Measurements from ENCODE around the gene POLR3B.

DNA sequence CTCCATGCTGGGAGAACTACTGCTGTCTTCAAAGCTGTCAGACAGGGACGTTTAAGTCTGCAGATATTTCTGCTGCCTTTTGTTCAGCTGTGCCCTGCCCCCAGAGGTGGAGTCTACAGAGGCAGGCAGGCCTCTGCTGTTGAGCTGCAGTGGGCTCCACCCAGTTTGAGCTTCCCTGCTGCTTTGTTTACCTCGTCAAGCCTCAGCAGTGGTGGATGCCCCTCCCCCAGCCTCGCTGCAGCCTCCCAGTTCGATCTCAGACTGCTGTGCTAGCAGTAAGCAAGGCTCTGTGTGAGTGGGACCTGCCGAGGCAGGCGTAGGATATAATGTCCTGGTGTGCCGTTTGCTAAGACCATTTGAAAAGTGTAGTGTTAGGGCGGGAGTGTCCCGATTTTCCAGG lies 193.9 kb downstream of the POLR3B start:
- TF ChIP-seq, protein P1, sequence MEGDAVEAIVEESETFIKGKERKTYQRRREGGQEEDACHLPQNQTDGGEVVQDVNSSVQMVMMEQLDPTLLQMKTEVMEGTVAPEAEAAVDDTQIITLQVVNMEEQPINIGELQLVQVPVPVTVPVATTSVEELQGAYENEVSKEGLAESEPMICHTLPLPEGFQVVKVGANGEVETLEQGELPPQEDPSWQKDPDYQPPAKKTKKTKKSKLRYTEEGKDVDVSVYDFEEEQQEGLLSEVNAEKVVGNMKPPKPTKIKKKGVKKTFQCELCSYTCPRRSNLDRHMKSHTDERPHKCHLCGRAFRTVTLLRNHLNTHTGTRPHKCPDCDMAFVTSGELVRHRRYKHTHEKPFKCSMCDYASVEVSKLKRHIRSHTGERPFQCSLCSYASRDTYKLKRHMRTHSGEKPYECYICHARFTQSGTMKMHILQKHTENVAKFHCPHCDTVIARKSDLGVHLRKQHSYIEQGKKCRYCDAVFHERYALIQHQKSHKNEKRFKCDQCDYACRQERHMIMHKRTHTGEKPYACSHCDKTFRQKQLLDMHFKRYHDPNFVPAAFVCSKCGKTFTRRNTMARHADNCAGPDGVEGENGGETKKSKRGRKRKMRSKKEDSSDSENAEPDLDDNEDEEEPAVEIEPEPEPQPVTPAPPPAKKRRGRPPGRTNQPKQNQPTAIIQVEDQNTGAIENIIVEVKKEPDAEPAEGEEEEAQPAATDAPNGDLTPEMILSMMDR (conservative IDR thresholded peaks at IDR 0.05 in 1 of 2, IDR thresholded peaks at IDR 0.05 in 1 of 2; ENCODE audit: low read depth in 1 of 2, low read length in 2 of 2), result no peak
- no peak for TF ChIP-seq EZH2 (IDR thresholded peaks at IDR 0.05; ENCODE audit: low read length, missing control alignments)
